IMR-90 (cell line): ENCODE data around the gene RIC3. TPM values are rescaled to one million over a fixed set of nuclear protein-coding genes. Genes with fewer than 3 reads are reported as not detected.

Source experiments
- ATAC-seq: fragments of 200-7000 bp; cut with Tn5 transposase; 2 replicates; pipeline ENCODE4 v1.9.1; 2020; ENCODE audit warnings: low read depth, mild to moderate bottlenecking, moderate library complexity
- BruUV-seq: library from RNA; stranded (reverse); fragments of 400-500 nt; replicated peaks from 2 replicates; lab custom pipeline; 2021; lab: Mats Ljungman, UMichigan
- CTCF ChIA-PET: fragments of 300-600 bp; formaldehyde crosslinking; extraction: SDS; loops from one replicate; lab custom pipeline; 2021; ENCODE audit warnings: antibody characterized with exemption; lab: Yijun Ruan, JAX
- POLR2A ChIA-PET: fragments of 300-600 bp; sonication (Branson Sonifier 250); formaldehyde crosslinking; loops from one replicate; lab custom pipeline; 2022; ENCODE audit warnings: antibody characterized with exemption; ENCODE audit not compliant: unreplicated experiment; lab: Charles Lee
- DNase-seq: peaks from one replicate; pipeline ENCODE4 v3.0.0; 2013
- H2AFZ ChIP-seq: replicated peaks from 2 replicates; pipeline ENCODE3; 2013; ENCODE audit warnings: low read length, mild to moderate bottlenecking; ENCODE audit not compliant: poor library complexity
- H2AK5ac ChIP-seq: 2 replicates; pipeline ENCODE4 v1.6.1; 2013; ENCODE audit warnings: low read depth, low read length, inconsistent platforms
- H2AK9ac ChIP-seq: replicated peaks from 2 replicates; pipeline ENCODE3; 2013; ENCODE audit warnings: mild to moderate bottlenecking, low read depth, low read length, moderate library complexity; ENCODE audit not compliant: poor library complexity
- H2BK120ac ChIP-seq: 2 replicates; pipeline ENCODE4 v1.6.1; 2013; ENCODE audit warnings: low read depth, low read length, inconsistent platforms
- H2BK15ac ChIP-seq: 3 replicates; pipeline ENCODE4 v1.6.1; 2013; ENCODE audit warnings: low read depth, low read length, inconsistent platforms
- H2BK20ac ChIP-seq: 2 replicates; pipeline ENCODE4 v1.6.1; 2013; ENCODE audit warnings: low read depth, mild to moderate bottlenecking, inconsistent platforms, low read length, moderate library complexity
- H2BK5ac ChIP-seq: 2 replicates; pipeline ENCODE4 v1.6.1; 2013; ENCODE audit warnings: mild to moderate bottlenecking, low read depth, low read length, inconsistent platforms; ENCODE audit not compliant: poor library complexity, severe bottlenecking
- H3K14ac ChIP-seq: replicated peaks from 2 replicates; pipeline ENCODE4 v1.6.1; 2013; ENCODE audit warnings: low read depth, low read length, inconsistent platforms
- H3K18ac ChIP-seq: 2 replicates; pipeline ENCODE4 v1.6.1; 2013; ENCODE audit warnings: low read depth, low read length, control low read depth
- H3K23ac ChIP-seq: 2 replicates; pipeline ENCODE4 v1.6.1; 2013; ENCODE audit warnings: low read depth, low read length, inconsistent platforms
- H3K27ac ChIP-seq: 2 replicates; pipeline ENCODE4 v1.5.1; 2013; ENCODE audit warnings: mild to moderate bottlenecking, control low read depth, low read length; ENCODE audit not compliant: insufficient read depth
- H3K27me3 ChIP-seq: 2 replicates; pipeline ENCODE4 v1.6.1; 2013; ENCODE audit warnings: low read length; ENCODE audit not compliant: control insufficient read depth, insufficient read depth
- H3K36me3 ChIP-seq: 2 replicates; pipeline ENCODE4 v1.6.1; 2013; ENCODE audit warnings: low read length, mixed read lengths; ENCODE audit not compliant: control insufficient read depth, insufficient read depth
- H3K4ac ChIP-seq: 2 replicates; pipeline ENCODE4 v1.6.1; 2013; ENCODE audit warnings: low read depth, low read length, inconsistent platforms
- H3K4me1 ChIP-seq: 2 replicates; pipeline ENCODE4 v1.6.1; 2013; ENCODE audit warnings: low read length, mixed read lengths; ENCODE audit not compliant: control insufficient read depth, insufficient read depth
- H3K4me2 ChIP-seq: 2 replicates; pipeline ENCODE4 v1.6.1; 2013; ENCODE audit warnings: low read depth, mild to moderate bottlenecking, control low read depth, low read length, moderate library complexity
- H3K4me3 ChIP-seq: 2 replicates; pipeline ENCODE4 v1.5.1; 2013; ENCODE audit warnings: low read depth, mild to moderate bottlenecking, control low read depth, low read length, moderate library complexity; ENCODE audit not compliant: insufficient read depth
- H3K56ac ChIP-seq: 2 replicates; pipeline ENCODE4 v1.6.1; 2013; ENCODE audit warnings: low read length, inconsistent platforms; ENCODE audit not compliant: insufficient read depth; ENCODE audit errors: extremely low read depth
- H3K79me1 ChIP-seq, 2 experiments: 2 replicates each; pipeline ENCODE4 v1.6.1; 2013; ENCODE audit warnings: low read length in 2 of 2, inconsistent platforms in 1 of 2, low read depth in 1 of 2
- H3K9ac ChIP-seq: 2 replicates; pipeline ENCODE4 v1.6.1; 2013; ENCODE audit warnings: low read depth, low read length, control low read depth
- H3K9me1 ChIP-seq: 2 replicates; pipeline ENCODE4 v1.6.1; 2013; ENCODE audit warnings: low read length, inconsistent platforms; ENCODE audit not compliant: insufficient read depth
- H3K9me3 ChIP-seq: 2 replicates; pipeline ENCODE4 v1.6.1; 2013; ENCODE audit warnings: low read length; ENCODE audit not compliant: control insufficient read depth, insufficient read depth
- H4K20me1 ChIP-seq: 2 replicates; pipeline ENCODE4 v1.6.1; 2013; ENCODE audit warnings: low read length, inconsistent platforms; ENCODE audit not compliant: insufficient read depth
- H4K5ac ChIP-seq: 2 replicates; pipeline ENCODE4 v1.6.1; 2013; ENCODE audit warnings: mild to moderate bottlenecking, low read depth, low read length, control low read depth
- H4K8ac ChIP-seq, 2 experiments: 2 replicates each; pipeline ENCODE4 v1.6.1; 2013; ENCODE audit warnings: low read depth in 2 of 2, low read length in 2 of 2, control low read depth in 1 of 2, inconsistent platforms in 1 of 2
- H4K91ac ChIP-seq: 2 replicates; pipeline ENCODE4 v1.6.1; 2013; ENCODE audit warnings: low read depth, low read length, inconsistent platforms; ENCODE audit not compliant: insufficient read depth
- CEBPB ChIP-seq: IDR thresholded peaks from 2 replicates; pipeline ENCODE4 v1.6.1; 2012; ENCODE audit warnings: low read depth, low read length, improper control_type of control experiment
- CHD1 ChIP-seq: IDR thresholded peaks from 2 replicates; pipeline ENCODE4 v1.6.1; 2012; ENCODE audit warnings: low read depth, low read length, improper control_type of control experiment
- CTCF ChIP-seq: conservative IDR thresholded peaks from 2 replicates; pipeline ENCODE4 v1.5.1; 2012; ENCODE audit warnings: mild to moderate bottlenecking, low read depth, low read length, improper control_type of control experiment
- ELK1 ChIP-seq: fragments of 150-350 bp; IDR thresholded peaks from 2 replicates; pipeline ENCODE4 v1.6.1; 2016; ENCODE audit warnings: low read depth, mild to moderate bottlenecking, low read length, moderate library complexity, borderline replicate concordance
- FOS ChIP-seq: fragments of 150-350 bp; IDR thresholded peaks from 2 replicates; pipeline ENCODE4 v1.6.1; 2016; ENCODE audit warnings: low read depth, low read length
- MAZ ChIP-seq: IDR thresholded peaks from 2 replicates; pipeline ENCODE4 v1.6.1; 2012; ENCODE audit warnings: low read depth, mild to moderate bottlenecking, low read length, improper control_type of control experiment, moderate library complexity, borderline replicate concordance
- MXI1 ChIP-seq: IDR thresholded peaks from 2 replicates; pipeline ENCODE4 v1.6.1; 2012; ENCODE audit warnings: low read depth, mild to moderate bottlenecking, low read length, moderate library complexity, borderline replicate concordance
- RFX5 ChIP-seq: IDR thresholded peaks from 2 replicates; pipeline ENCODE4 v1.8.0; 2012; ENCODE audit warnings: low read depth, mild to moderate bottlenecking, low read length, moderate library complexity
- SMC3 ChIP-seq: fragments of 150-350 bp; IDR thresholded peaks from 2 replicates; pipeline ENCODE4 v1.6.1; 2016; ENCODE audit warnings: low read depth, mild to moderate bottlenecking, antibody characterized with exemption, low read length, moderate library complexity
- USF2 ChIP-seq: fragments of 150-350 bp; IDR thresholded peaks from 2 replicates; pipeline ENCODE4 v1.6.1; 2017; ENCODE audit warnings: mild to moderate bottlenecking, antibody characterized with exemption, low read length, low read depth
- WGBS, 2 experiments: methylation state at CpG; one replicate each; pipeline versions ENCODE4 v1.1.5 to v1.1.7; 2013; ENCODE audit warnings: missing lambda C conversion rate in 2 of 2; ENCODE audit not compliant: insufficient read length in 1 of 2; ENCODE audit errors: extremely low coverage in 2 of 2; 5-methylcytosine and 5-hydroxymethylcytosine counted together
- dilution Hi-C: fragments of 300-500 bp; cut with HindIII; formaldehyde crosslinking; loops from one replicate; pipeline ENCODE4 v1.14.3; 2018; ENCODE audit warnings: low sequenced_read_pairs; ENCODE audit not compliant: unreplicated experiment
- in situ Hi-C: fragments of 300-500 bp; cut with MboI; formaldehyde crosslinking; loops from 3 replicates; pipeline ENCODE4 v1.14.3; 2019; ENCODE audit warnings: low sequenced_read_pairs, inconsistent platforms, mixed read lengths
- intact Hi-C: fragments of 100-400 bp; cut with micrococcal nuclease; formaldehyde crosslinking; loops from 2 replicates; pipeline ENCODE4 v1.10.0; 2022
- polyA plus RNA-seq, 3 experiments: library from polyadenylated mRNA; depleted of rRNA; stranded (reverse); fragments of >200 nt; gene quantifications; 2 replicates each; pipeline ENCODE4 v1.2.3, GENCODE V29; 2012; ENCODE audit warnings: low replicate concordance in 1 of 3
- total RNA-seq: library from RNA; depleted of rRNA; stranded (reverse); fragments of >200 nt; gene quantifications from 2 replicates; pipeline ENCODE4 v1.2.3, GENCODE V29; 2012

RIC3 gene
- total and polyA plus RNA-seq, 2 of the 4 experiments (the other 2 are of a cell fraction), result not detected

- H3K4me1 ChIP-seq, result no peaks in the 10 kb centered on the region
- H3K18ac ChIP-seq, result no peak overlapping the region
- H3K4me3 ChIP-seq, result no peak overlapping the region
- no peak overlapping the region for H3K23ac ChIP-seq
- H3K9ac ChIP-seq, result no peak overlapping the region
- H3K4ac ChIP-seq, result no peak overlapping the region
- no peak overlapping the region for H3K4me2 ChIP-seq
- BruUV-seq, result no TSS peak
- no peaks in the 10 kb centered on the region for H3K79me1 ChIP-seq
- H2AK5ac ChIP-seq, result no peak overlapping the region
- H3K56ac ChIP-seq, result no peak overlapping the region
- no peaks in the 10 kb centered on the region for H4K20me1 ChIP-seq
- peaks cover 25% of the 10 kb centered on the region for H3K27me3 ChIP-seq
- no peaks in the 10 kb centered on the region for H3K36me3 ChIP-seq
- H4K5ac ChIP-seq, result no peak overlapping the region
- in situ Hi-C loops, result no loop called here
- no peak overlapping the region for H3K27ac ChIP-seq
- TF ChIP-seq USF2 (no peak), CEBPB (no peak), MAZ (no peak), FOS (no peak), RFX5 (no peak), ELK1 (no peak), SMC3 (no peak), CHD1 (no peak), CTCF (no peak), MXI1 (no peak)
- intact Hi-C loops, result no loop called here
- no peak overlapping the region for H2AK9ac ChIP-seq
- ATAC-seq (no peak), DNase-seq (no peak)
- no peak overlapping the region for H4K8ac ChIP-seq
- ChIA-PET POLR2A (no interaction called here), CTCF (no interaction called here)
- WGBS, 2 experiments, result no CpG with 5 or more reads among the region's 2 CpGs
- no peak overlapping the region for H2AFZ ChIP-seq
- H2BK5ac ChIP-seq, result no peak overlapping the region
- no peak overlapping the region for H4K91ac ChIP-seq
- H2BK15ac ChIP-seq, result no peak overlapping the region
- H3K9me1 ChIP-seq, result no peaks in the 10 kb centered on the region
- H3K14ac ChIP-seq, result no peak overlapping the region
- no peak overlapping the region for H2BK20ac ChIP-seq
- dilution Hi-C loops, result no loop called here
- H3K9me3 ChIP-seq, result no peaks in the 10 kb centered on the region
- no peak overlapping the region for H2BK120ac ChIP-seq
Measured at GRCh38 chr11:8203414-8203715, 34.5 kb upstream of the RIC3 start.
